CD4-positive, alpha-beta memory T cell (primary cell): ENCODE measurements around the gene C6orf141. TPM values are rescaled to one million over a fixed set of nuclear protein-coding genes. Genes with fewer than 3 reads are reported as not detected.

Experiments used
- CTCF ChIA-PET: fragments of 350-600 bp; sonication (Branson Sonifier 250); formaldehyde crosslinking; loops from one replicate; lab custom pipeline; 2021; ENCODE audit warnings: inconsistent platforms; ENCODE audit not compliant: partially characterized antibody; lab: Charles Lee
- POLR2A ChIA-PET: fragments of 350-600 bp; sonication (Branson Sonifier 250); formaldehyde crosslinking; loops from one replicate; lab custom pipeline; 2021; ENCODE audit not compliant: partially characterized antibody; lab: Charles Lee
- DNase-seq, 5 donors: peaks; one replicate each; pipeline versions ENCODE4 v3.0.0 to v3.0.0-alpha.2; 2020 to 2022; ENCODE audit warnings: mixed read lengths in 1 of 5
- H3K27ac ChIP-seq: one replicate; pipeline ENCODE4 v1.7.0; 2013; ENCODE audit warnings: low read depth, low read length
- H3K27me3 ChIP-seq: 2 replicates; pipeline ENCODE4 v1.7.0; 2013; ENCODE audit warnings: mild to moderate bottlenecking, low read length, moderate library complexity; ENCODE audit not compliant: insufficient read depth
- H3K36me3 ChIP-seq: 2 replicates; pipeline ENCODE4 v1.7.0; 2013; ENCODE audit warnings: mild to moderate bottlenecking, low read length, moderate library complexity; ENCODE audit not compliant: insufficient read depth
- H3K4me1 ChIP-seq: 2 replicates; pipeline ENCODE4 v1.7.0; 2013; ENCODE audit warnings: mild to moderate bottlenecking, low read length, moderate library complexity; ENCODE audit not compliant: insufficient read depth
- H3K4me3 ChIP-seq, 2 donors: one replicate each; pipeline ENCODE4 v1.7.0; 2013; ENCODE audit warnings: low read length in 2 of 2, mild to moderate bottlenecking in 1 of 2
- H3K9me3 ChIP-seq, 2 donors: one replicate each; pipeline ENCODE4 v1.7.0; 2013; ENCODE audit warnings: low read length in 2 of 2, control low read depth in 1 of 2; ENCODE audit not compliant: control insufficient read depth in 1 of 2
- H3K27ac Mint-ChIP-seq, 7 donors: one replicate each; pipeline ENCODE4 v1.8.0; 2020 to 2021; ENCODE audit warnings: mixed read lengths in 7 of 7, mild to moderate bottlenecking in 6 of 7, inconsistent platforms in 3 of 7, moderate library complexity in 3 of 7
- H3K27me3 Mint-ChIP-seq, 2 donors: one replicate each; pipeline ENCODE4 v1.8.0; 2020 to 2021; ENCODE audit warnings: mixed read lengths in 2 of 2
- H3K36me3 Mint-ChIP-seq, 2 donors: one replicate each; pipeline ENCODE4 v1.8.0; 2020 to 2021; ENCODE audit warnings: mixed read lengths in 2 of 2, inconsistent platforms in 1 of 2, mild to moderate bottlenecking in 1 of 2
- H3K4me1 Mint-ChIP-seq, 4 donors: one replicate each; pipeline ENCODE4 v1.8.0; 2020 to 2021; ENCODE audit warnings: mixed read lengths in 4 of 4, mild to moderate bottlenecking in 1 of 4
- H3K4me3 Mint-ChIP-seq, 8 donors: one replicate each; pipeline ENCODE4 v1.8.0; 2020 to 2021; ENCODE audit warnings: mixed read lengths in 8 of 8, mild to moderate bottlenecking in 7 of 8, moderate library complexity in 6 of 8, inconsistent platforms in 3 of 8
- H3K9me3 Mint-ChIP-seq, 8 donors: one replicate each; pipeline ENCODE4 v1.8.0; 2020 to 2021; ENCODE audit warnings: mixed read lengths in 8 of 8, mild to moderate bottlenecking in 5 of 8, inconsistent platforms in 3 of 8, moderate library complexity in 1 of 8
- intact Hi-C: fragments of 100-400 bp; cut with micrococcal nuclease; formaldehyde crosslinking; loops from one replicate; pipeline ENCODE4 v1.15.1; 2023
- polyA plus RNA-seq, 2 donors: library from polyadenylated mRNA; unstranded; fragments of 300-500 nt; fragmentation: Illumina TruSeq; gene quantifications; one replicate each; pipeline ENCODE4 v1.2.3, GENCODE V29; 2021
- total RNA-seq, 2 experiments: library from RNA; stranded (reverse); gene quantifications; one replicate each; pipeline ENCODE4 v1.2.3, GENCODE V29; 2021

The C6orf141 gene
- total and polyA plus RNA-seq, 4 experiments from 2014 or later: not detected

GRCh38 chr6:49551078-49551865, 804 bp downstream of the C6orf141 start:
- intact Hi-C loops: no loop called here
- Mint-ChIP-seq H3K4me1 (peaks cover 9 to 18% (median 15%) of the 10 kb centered on the region in 4 donors), H3K27me3 (peaks cover 7 to 26% of the 10 kb centered on the region in 2 donors), H3K9me3 (peaks cover 0 to 2% (median 0%) of the 10 kb centered on the region in 8 donors), H3K36me3 (no peaks in the 10 kb centered on the region), H3K4me3 (peak overlapping the region; percentile 63 to 86 (median 80)), H3K27ac (no peak overlapping the region)
- Histone ChIP-seq H3K4me1 (peaks cover 17% of the 10 kb centered on the region), H3K27ac (no peak overlapping the region), H3K36me3 (no peaks in the 10 kb centered on the region), H3K27me3 (no peaks in the 10 kb centered on the region), H3K4me3 (peak overlapping the region; percentile 23 to 29), H3K9me3 (no peaks in the 10 kb centered on the region)
- DNase-seq: no peak
- ChIA-PET CTCF (interaction anchor here (1.1 to 1.6 kb wide), 2 partner anchors 8 to 19 kb away, joined by 3 to 4 read pairs; no protein-coding TSS in a partner anchor), POLR2A (no interaction called here)

DNA sequence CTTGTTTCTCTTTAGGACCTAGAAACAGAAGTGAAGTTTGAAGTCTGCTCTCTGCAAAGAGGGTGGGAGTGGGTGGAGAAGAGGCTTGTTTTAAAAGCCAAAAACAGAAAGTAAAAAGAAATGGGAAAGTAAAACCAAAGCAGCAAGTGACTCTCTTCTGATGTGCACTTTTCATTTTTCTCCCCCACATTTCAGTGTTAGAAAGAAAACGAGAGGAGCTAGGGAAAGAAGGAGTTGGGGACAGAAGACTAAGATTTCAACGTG, 1.3 kb downstream of the C6orf141 start:
- Mint-ChIP-seq H3K36me3 (no peaks in the 10 kb centered on the region), H3K4me3 (peak overlapping the region; percentile 63 to 86 (median 80)), H3K4me1 (peaks cover 9 to 18% (median 15%) of the 10 kb centered on the region in 4 donors), H3K27me3 (peaks cover 7 to 26% of the 10 kb centered on the region in 2 donors), H3K27ac (no peak overlapping the region), H3K9me3 (peaks cover 0 to 2% (median 0%) of the 10 kb centered on the region in 8 donors)
- Histone ChIP-seq H3K27ac (no peak overlapping the region), H3K27me3 (no peaks in the 10 kb centered on the region), H3K4me3 (no peak overlapping the region), H3K4me1 (peaks cover 17% of the 10 kb centered on the region), H3K36me3 (no peaks in the 10 kb centered on the region), H3K9me3 (no peaks in the 10 kb centered on the region)
- intact Hi-C loops: no loop called here
- no peak for DNase-seq
- POLR2A ChIA-PET: no interaction called here
- CTCF ChIA-PET: interaction anchor here (1.1 to 1.6 kb wide), 2 partner anchors 9 to 20 kb away, joined by 3 to 4 read pairs; no protein-coding TSS in a partner anchor

DNA sequence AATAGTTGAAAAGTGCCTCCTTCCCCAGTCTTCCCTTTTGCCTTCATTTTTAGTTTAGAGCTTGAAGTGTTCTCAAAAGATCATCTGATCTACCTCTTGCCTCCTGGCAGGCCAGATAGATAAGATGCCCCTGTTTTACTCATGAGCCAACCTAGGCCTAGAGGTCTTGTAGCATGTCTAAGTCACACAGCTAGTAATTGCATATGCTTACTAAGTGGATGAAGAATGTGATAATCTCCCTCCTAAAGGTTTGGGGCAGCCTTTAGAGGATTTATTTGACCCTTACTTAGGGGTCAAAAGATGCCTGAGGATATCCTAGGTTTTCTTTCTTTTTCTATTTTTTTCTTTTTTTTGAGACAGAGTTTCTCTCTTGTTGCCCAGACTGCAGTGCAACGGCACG, 2.1 kb downstream of the C6orf141 start:
- ChIA-PET POLR2A (no interaction called here), CTCF (interaction anchor here (1.6 kb wide), 1 partner anchor 9 kb away, joined by 4 read pairs; no protein-coding TSS in a partner anchor)
- H3K4me1 ChIP-seq: peaks cover 17% of the 10 kb centered on the region
- H3K4me3 Mint-ChIP-seq: peak overlapping the region in 4 of 8 donors; percentile 17 to 62 (median 36)
- H3K36me3 Mint-ChIP-seq: no peaks in the 10 kb centered on the region
- no peak overlapping the region for H3K4me3 ChIP-seq
- H3K9me3 ChIP-seq: no peaks in the 10 kb centered on the region
- no peak for DNase-seq
- no peak overlapping the region for H3K27ac Mint-ChIP-seq
- H3K27ac ChIP-seq: no peak overlapping the region
- intact Hi-C loops: no loop called here
- H3K27me3 Mint-ChIP-seq: peaks cover 7 to 26% of the 10 kb centered on the region in 2 donors
- peaks cover 0 to 2% (median 0%) of the 10 kb centered on the region in 8 donors for H3K9me3 Mint-ChIP-seq
- H3K4me1 Mint-ChIP-seq: peaks cover 9 to 18% (median 15%) of the 10 kb centered on the region in 4 donors
- no peaks in the 10 kb centered on the region for H3K36me3 ChIP-seq
- H3K27me3 ChIP-seq: no peaks in the 10 kb centered on the region

- no peak overlapping the region for H3K4me3 ChIP-seq
- peaks cover 0 to 2% (median 0%) of the 10 kb centered on the region in 8 donors for H3K9me3 Mint-ChIP-seq
- H3K27me3 Mint-ChIP-seq: peaks cover 9 to 26% of the 10 kb centered on the region in 2 donors
- ChIA-PET CTCF (no interaction called here), POLR2A (no interaction called here)
- H3K9me3 ChIP-seq: no peaks in the 10 kb centered on the region
- no peaks in the 10 kb centered on the region for H3K36me3 Mint-ChIP-seq
- H3K27me3 ChIP-seq: no peaks in the 10 kb centered on the region
- peaks cover 9 to 18% (median 15%) of the 10 kb centered on the region in 4 donors for H3K4me1 Mint-ChIP-seq
- no peak overlapping the region for H3K4me3 Mint-ChIP-seq
- H3K36me3 ChIP-seq: no peaks in the 10 kb centered on the region
- no peak for DNase-seq
- intact Hi-C loops: no loop called here
- H3K27ac ChIP-seq: no peak overlapping the region
- peaks cover 17% of the 10 kb centered on the region for H3K4me1 ChIP-seq
- no peak overlapping the region for H3K27ac Mint-ChIP-seq
These were observed 2.9 kb downstream of the C6orf141 start for GRCh38 chr6:49553384-49553783.

DNA sequence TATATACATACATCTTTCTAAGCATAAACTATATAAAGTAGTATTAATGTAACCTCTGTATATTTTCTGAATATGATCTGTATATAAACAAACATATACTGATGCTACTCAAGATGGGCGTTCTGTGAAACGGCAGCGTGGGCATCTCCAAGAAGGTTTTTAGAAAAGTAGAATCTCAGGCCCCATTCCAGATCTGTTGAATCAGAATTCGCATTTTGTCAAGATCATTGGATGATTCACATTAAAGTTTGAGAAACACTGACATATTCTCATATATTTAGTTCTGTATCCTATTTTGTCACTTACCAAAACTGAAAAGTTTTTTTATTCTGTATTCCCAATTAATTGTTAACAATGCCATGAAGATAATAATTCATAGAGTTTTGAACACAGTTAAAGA, 5.5 kb downstream of the C6orf141 start:
- peaks cover 9% of the 10 kb centered on the region for H3K4me1 ChIP-seq
- H3K27me3 ChIP-seq: no peaks in the 10 kb centered on the region
- intact Hi-C loops: no loop called here
- H3K4me3 ChIP-seq: no peak overlapping the region
- no peak for DNase-seq
- Mint-ChIP-seq H3K9me3 (no peaks in the 10 kb centered on the region), H3K36me3 (no peaks in the 10 kb centered on the region), H3K27me3 (peaks cover 3 to 15% of the 10 kb centered on the region in 2 donors), H3K4me1 (peaks cover 6 to 10% (median 9%) of the 10 kb centered on the region in 4 donors), H3K27ac (no peak overlapping the region), H3K4me3 (no peak overlapping the region)
- POLR2A ChIA-PET: no interaction called here
- no peaks in the 10 kb centered on the region for H3K9me3 ChIP-seq
- no peak overlapping the region for H3K27ac ChIP-seq
- CTCF ChIA-PET: no interaction called here
- H3K36me3 ChIP-seq: no peaks in the 10 kb centered on the region

- peaks cover 5 to 6% (median 5%) of the 10 kb centered on the region in 4 donors for H3K4me1 Mint-ChIP-seq
- intact Hi-C loops: no loop called here
- Histone ChIP-seq H3K36me3 (no peaks in the 10 kb centered on the region), H3K9me3 (no peaks in the 10 kb centered on the region), H3K27me3 (no peaks in the 10 kb centered on the region), H3K4me1 (peaks cover 4% of the 10 kb centered on the region), H3K27ac (no peak overlapping the region), H3K4me3 (no peak overlapping the region)
- no peak overlapping the region for H3K4me3 Mint-ChIP-seq
- H3K27me3 Mint-ChIP-seq: peaks cover 3 to 14% of the 10 kb centered on the region in 2 donors
- no peak overlapping the region for H3K27ac Mint-ChIP-seq
- no peaks in the 10 kb centered on the region for H3K9me3 Mint-ChIP-seq
- ChIA-PET POLR2A (no interaction called here), CTCF (no interaction called here)
- no peaks in the 10 kb centered on the region for H3K36me3 Mint-ChIP-seq
- DNase-seq: no peak
These were observed 6.0 kb downstream of the C6orf141 start for GRCh38 chr6:49556429-49556837.

GRCh38 chr6:49557177-49557576, 6.7 kb downstream of the C6orf141 start:
- intact Hi-C loops: no loop called here
- CTCF ChIA-PET: interaction anchor here (0.9 to 1.0 kb wide), 2 partner anchors 13 to 25 kb away, joined by 3 to 5 read pairs; no protein-coding TSS in a partner anchor
- no peak for DNase-seq

More at GRCh38 chr6:49557177-49557576, 6.7 kb downstream of the C6orf141 start:
- Histone ChIP-seq H3K27me3 (no peaks in the 10 kb centered on the region), H3K9me3 (no peaks in the 10 kb centered on the region), H3K4me1 (no peaks in the 10 kb centered on the region), H3K4me3 (no peak overlapping the region), H3K36me3 (no peaks in the 10 kb centered on the region), H3K27ac (no peak overlapping the region)
- Mint-ChIP-seq H3K27ac (no peak overlapping the region), H3K9me3 (no peaks in the 10 kb centered on the region), H3K36me3 (no peaks in the 10 kb centered on the region), H3K4me1 (no peaks in the 10 kb centered on the region), H3K27me3 (peaks cover 3 to 9% of the 10 kb centered on the region in 2 donors), H3K4me3 (no peak overlapping the region)
- POLR2A ChIA-PET: no interaction called here
